GM23248 (cell line): ENCODE results near the gene TLCD3A. TPM values are rescaled to one million over a fixed set of nuclear protein-coding genes. Genes with fewer than 3 reads are reported as not detected.
"Not testable (repeated sequence)": the region's sequence is repeated elsewhere in the genome, so short reads cannot be mapped to it uniquely, and the experiment has no call there.

Experiments used
- DNase-seq: peaks from one replicate; pipeline ENCODE4 v3.0.0-alpha.2; 2015
- H2AFZ ChIP-seq: fragments of 200-600 bp; sonication (generic); 2 replicates; pipeline ENCODE4 v1.6.1; 2016; ENCODE audit warnings: antibody characterized with exemption
- H3F3A ChIP-seq: fragments of 200-600 bp; sonication (generic); 2 replicates; pipeline ENCODE4 v1.6.1; 2016; ENCODE audit warnings: mild to moderate bottlenecking, antibody characterized with exemption, mixed run types; ENCODE audit not compliant: insufficient read depth
- H3K27ac ChIP-seq: fragments of 200-600 bp; sonication (generic); 2 replicates; pipeline ENCODE4 v1.5.1; 2016; ENCODE audit warnings: mild to moderate bottlenecking
- H3K27me3 ChIP-seq: fragments of 200-600 bp; sonication (generic); replicated peaks from 2 replicates; pipeline ENCODE4 v1.6.1; 2016; ENCODE audit warnings: mild to moderate bottlenecking; ENCODE audit not compliant: insufficient read depth
- H3K36me3 ChIP-seq: fragments of 200-600 bp; sonication (generic); 2 replicates; pipeline ENCODE4 v1.6.1; 2016; ENCODE audit warnings: low read depth, mild to moderate bottlenecking
- H3K4me1 ChIP-seq: fragments of 200-600 bp; sonication (generic); 2 replicates; pipeline ENCODE4 v1.6.1; 2016; ENCODE audit warnings: mild to moderate bottlenecking; ENCODE audit not compliant: insufficient read depth
- H3K4me2 ChIP-seq: fragments of 200-600 bp; sonication (generic); one replicate; pipeline ENCODE4 v1.6.1; 2016; ENCODE audit warnings: mild to moderate bottlenecking; ENCODE audit not compliant: unreplicated experiment
- H3K4me3 ChIP-seq: fragments of 200-600 bp; sonication (generic); 2 replicates; pipeline ENCODE4 v1.5.1; 2016; ENCODE audit warnings: mild to moderate bottlenecking
- H3K79me2 ChIP-seq: fragments of 200-600 bp; sonication (generic); 2 replicates; pipeline ENCODE4 v1.6.1; 2016; ENCODE audit warnings: mild to moderate bottlenecking; ENCODE audit not compliant: insufficient read depth
- H3K9ac ChIP-seq: fragments of 200-600 bp; sonication (generic); 2 replicates; pipeline ENCODE4 v1.6.1; 2016; ENCODE audit warnings: mild to moderate bottlenecking
- H3K9me2 ChIP-seq: fragments of 200-600 bp; sonication (generic); 2 replicates; pipeline ENCODE4 v1.6.1; 2016; ENCODE audit warnings: mixed run types, mild to moderate bottlenecking, moderate library complexity; ENCODE audit not compliant: insufficient read depth
- H3K9me3 ChIP-seq: fragments of 200-600 bp; sonication (generic); one replicate; pipeline ENCODE4 v1.6.1; 2017; ENCODE audit warnings: low read depth
- H4K20me1 ChIP-seq: fragments of 200-600 bp; sonication (generic); 2 replicates; pipeline ENCODE4 v1.6.0; 2016; ENCODE audit not compliant: insufficient read depth
- EZH2 ChIP-seq: fragments of 200-600 bp; sonication (generic); IDR thresholded peaks from 2 replicates; pipeline ENCODE4 v1.6.1; 2018; ENCODE audit warnings: antibody characterized with exemption, mild to moderate bottlenecking; ENCODE audit not compliant: insufficient read depth, poor library complexity, severe bottlenecking
- EZH2phosphoT487 ChIP-seq: fragments of 200-600 bp; sonication (generic); IDR thresholded peaks from 2 replicates; pipeline ENCODE4 v1.6.1; 2018; ENCODE audit warnings: antibody characterized with exemption, moderate library complexity, mild to moderate bottlenecking, low read depth; ENCODE audit not compliant: insufficient read depth
- WGBS, 2 experiments: methylation state at CpG; one replicate each; pipeline ENCODE4 v1.1.6; 2015 to 2017; ENCODE audit warnings: low lambda C conversion rate in 2 of 2, low coverage in 1 of 2; ENCODE audit errors: missing lambda C conversion rate in 2 of 2; 5-methylcytosine and 5-hydroxymethylcytosine counted together
- in situ Hi-C: fragments of 300-500 bp; cut with MboI; formaldehyde crosslinking; loops from 2 replicates; pipeline ENCODE4 v1.15.0; 2020
- polyA plus RNA-seq: library from polyadenylated mRNA; unstranded; fragments of >200 nt; fragmentation: Nextera tagmentation; extraction: Ambion mirVana; gene quantifications from 2 replicates; pipeline ENCODE4 v1.2.1, GENCODE V29; 2016
- total RNA-seq: library from RNA; depleted of rRNA; stranded (reverse); fragments of >200 nt; shearing (Covaris generic); gene quantifications from 2 replicates; pipeline ENCODE4 v1.2.3, GENCODE V29; 2014

TLCD3A gene
- total and polyA plus RNA-seq, 2 experiments from 2014 or later, result 42.2 to 56.4 TPM

DNA sequence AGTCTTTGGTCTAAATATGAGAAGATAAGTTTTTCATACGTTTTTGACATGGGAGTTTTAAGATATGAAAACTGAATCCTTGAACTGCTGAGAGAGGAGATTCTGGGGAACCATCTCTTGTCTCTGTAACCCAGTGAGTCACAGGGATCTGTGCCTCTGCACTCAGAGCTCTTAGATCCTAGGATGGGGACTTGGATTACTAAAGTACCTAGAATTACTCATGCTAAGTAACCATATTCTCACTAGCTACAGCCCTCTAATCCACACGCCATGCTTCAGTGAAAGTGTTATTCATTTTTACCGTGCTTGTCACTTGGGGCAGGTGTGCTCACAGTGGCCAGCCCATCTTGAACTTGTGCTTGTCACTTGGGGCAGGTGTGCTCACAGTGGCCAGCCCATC lies 51.7 kb downstream of the TLCD3A start:
- in situ Hi-C loops, result no loop called here
- Histone ChIP-seq H2AFZ (no peak overlapping the region), H4K20me1 (no peaks in the 10 kb centered on the region), H3K36me3 (peaks cover 7% of the 10 kb centered on the region; the same call in 1 of the 2 replicates), H3K4me1 (peaks cover 10% of the 10 kb centered on the region), H3K4me2 (peak overlapping the region; percentile 92), H3K9me3 (no peaks in the 10 kb centered on the region), H3K4me3 (no peak overlapping the region), H3K9ac (0 out of 2 replicates have a peak overlapping the region, but pooled peaks have one; percentile 91), H3K27ac (no peak overlapping the region), H3K9me2 (no peaks in the 10 kb centered on the region), H3K27me3 (no peaks in the 10 kb centered on the region), H3K79me2 (peaks cover 83% of the 10 kb centered on the region), H3F3A (no peaks in the 10 kb centered on the region)
- TF ChIP-seq EZH2 (no peak), EZH2phosphoT487 (no peak)
- 69 to 75% methylated on average over 3 of the region's 3 CpGs for WGBS, 2 experiments
- peak; percentile 49 for DNase-seq

DNA sequence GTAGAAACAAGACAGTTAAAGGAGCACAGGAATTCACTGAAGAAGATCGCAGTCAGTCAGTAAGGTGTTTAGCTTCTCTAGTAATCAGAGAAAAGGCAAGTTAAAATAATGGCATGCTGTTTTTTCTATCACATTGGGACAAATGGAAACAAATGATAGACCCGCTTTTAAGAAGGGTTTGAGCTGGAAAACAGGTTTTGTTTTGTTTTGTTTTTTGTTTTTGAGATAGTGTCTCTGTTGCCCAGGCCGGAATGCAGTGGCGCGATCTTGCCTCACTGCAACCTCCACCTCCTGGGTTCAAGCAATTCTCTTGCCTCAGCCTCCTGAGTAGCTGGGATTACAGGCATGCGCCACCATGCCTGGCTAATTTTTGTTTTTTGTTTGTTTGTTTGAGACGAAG lies 53.5 kb downstream of the TLCD3A start:
- WGBS, 2 experiments, result 90 to 91% methylated on average over 7 of the region's 7 CpGs
- in situ Hi-C loops, result loop anchor here (5.0 kb wide), 1 partner anchor 196 kb away; no protein-coding TSS in a partner anchor
- H3K27ac ChIP-seq, result not testable (repeated sequence)

DNA sequence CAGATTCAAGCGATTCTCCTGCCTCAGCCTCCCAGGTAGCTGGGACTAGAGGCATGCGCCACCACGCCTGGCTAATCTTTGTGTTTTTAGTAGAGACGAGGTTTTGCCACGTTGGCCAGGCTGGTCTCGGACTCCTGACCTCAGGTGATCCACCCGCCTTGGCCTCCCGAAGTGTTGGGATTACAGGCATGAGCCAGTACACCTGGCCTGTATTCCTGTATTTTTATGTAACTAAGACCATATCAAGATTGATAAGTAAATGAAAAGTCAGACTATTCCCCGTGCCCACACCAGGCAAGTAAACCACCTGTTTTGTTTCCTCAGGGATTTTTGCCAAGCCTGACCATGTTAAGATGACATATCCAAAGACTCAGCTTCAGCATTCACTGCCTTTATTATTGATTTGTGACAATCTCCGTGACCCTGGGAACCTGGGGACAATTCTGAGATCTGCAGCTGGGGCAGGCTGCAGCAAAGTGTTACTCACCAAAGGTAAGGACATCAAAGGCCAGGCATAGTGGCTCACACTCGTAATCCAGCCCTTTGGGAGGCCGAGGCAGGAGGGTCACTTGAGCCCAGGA lies 55.3 kb downstream of the TLCD3A start:
- WGBS, 2 experiments, result 89 to 92% methylated on average over 12 of the region's 12 CpGs
- Histone ChIP-seq H3K4me2 (no peak overlapping the region), H3K9me3 (no peaks in the 10 kb centered on the region), H3K4me3 (no peak overlapping the region), H4K20me1 (no peaks in the 10 kb centered on the region), H3K4me1 (peaks cover 10% of the 10 kb centered on the region), H3K36me3 (peaks cover 16% of the 10 kb centered on the region; the same call in 1 of the 2 replicates), H3K27ac (no peak overlapping the region), H3K79me2 (peaks cover 48% of the 10 kb centered on the region), H3K9me2 (no peaks in the 10 kb centered on the region), H3K27me3 (no peaks in the 10 kb centered on the region), H3K9ac (no peak overlapping the region), H2AFZ (no peak overlapping the region), H3F3A (no peaks in the 10 kb centered on the region)
- TF ChIP-seq EZH2 (no peak), EZH2phosphoT487 (no peak)
- no peak for DNase-seq
- in situ Hi-C loops, result loop anchor here (5.0 kb wide), 1 partner anchor 195 kb away; no protein-coding TSS in a partner anchor

More for the DNA sequence above, 53.5 kb downstream of the TLCD3A start:
- H3K4me3 ChIP-seq, H3K4me2 ChIP-seq, H4K20me1 ChIP-seq, H3K9me3 ChIP-seq, H3K9me2 ChIP-seq, H2AFZ ChIP-seq, H3K27me3 ChIP-seq, H3K9ac ChIP-seq, H3K4me1 ChIP-seq, H3F3A ChIP-seq, DNase-seq: not testable (repeated sequence)
- Histone ChIP-seq H3K79me2 (peaks cover 65% of the 10 kb centered on the region), H3K36me3 (peaks cover 11% of the 10 kb centered on the region; the same call in 1 of the 2 replicates)

DNA sequence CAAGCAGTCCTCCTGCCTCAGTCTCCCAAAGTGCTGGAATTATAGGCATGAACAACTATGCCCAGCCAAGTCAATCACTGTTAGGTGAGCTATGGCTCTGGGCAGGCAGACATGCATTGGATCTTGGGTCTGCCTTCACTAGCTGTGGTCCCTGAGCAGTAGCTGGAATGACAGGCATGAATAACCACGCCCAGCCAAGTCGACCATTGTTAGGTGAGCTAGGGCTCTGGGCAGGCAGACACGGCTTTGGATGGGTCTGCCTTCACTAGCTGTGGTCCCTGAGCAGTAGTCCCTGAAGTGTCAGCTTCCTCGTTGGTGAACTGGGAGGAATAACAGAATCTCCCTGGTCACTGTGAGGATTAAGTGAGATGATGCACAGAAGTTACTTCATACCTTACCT lies 56.2 kb downstream of the TLCD3A start:
- Histone ChIP-seq H3K79me2 (peaks cover 40% of the 10 kb centered on the region), H3K4me1 (peaks cover 2% of the 10 kb centered on the region), H3K9ac (no peak overlapping the region), H4K20me1 (no peaks in the 10 kb centered on the region), H3K4me3 (no peak overlapping the region), H3K27ac (no peak overlapping the region), H3F3A (no peaks in the 10 kb centered on the region), H3K4me2 (no peak overlapping the region), H2AFZ (no peak overlapping the region), H3K36me3 (peaks cover 16% of the 10 kb centered on the region; the same call in 1 of the 2 replicates), H3K9me2 (no peaks in the 10 kb centered on the region), H3K9me3 (no peaks in the 10 kb centered on the region), H3K27me3 (no peaks in the 10 kb centered on the region)
- WGBS, 2 experiments, result 87 to 88% methylated on average over 4 of the region's 4 CpGs
- in situ Hi-C loops, result loop anchor here (5.0 kb wide), 1 partner anchor 194 kb away; no protein-coding TSS in a partner anchor
- TF ChIP-seq EZH2 (no peak), EZH2phosphoT487 (no peak)
- DNase-seq, result no peak
